Measurements from ENCODE around the gene NTRK1. TPM values are rescaled to one million over a fixed set of nuclear protein-coding genes. Genes with fewer than 3 reads are reported as not detected.
A peak's percentile ranks its signal among the peaks of the same experiment; 100 is the strongest.

Gene NTRK1
- total and polyA plus RNA-seq, 2 of the 13 experiments (the other 11 are each of a cell fraction or from before 2014, with no cell fraction given): not detected

DNA sequence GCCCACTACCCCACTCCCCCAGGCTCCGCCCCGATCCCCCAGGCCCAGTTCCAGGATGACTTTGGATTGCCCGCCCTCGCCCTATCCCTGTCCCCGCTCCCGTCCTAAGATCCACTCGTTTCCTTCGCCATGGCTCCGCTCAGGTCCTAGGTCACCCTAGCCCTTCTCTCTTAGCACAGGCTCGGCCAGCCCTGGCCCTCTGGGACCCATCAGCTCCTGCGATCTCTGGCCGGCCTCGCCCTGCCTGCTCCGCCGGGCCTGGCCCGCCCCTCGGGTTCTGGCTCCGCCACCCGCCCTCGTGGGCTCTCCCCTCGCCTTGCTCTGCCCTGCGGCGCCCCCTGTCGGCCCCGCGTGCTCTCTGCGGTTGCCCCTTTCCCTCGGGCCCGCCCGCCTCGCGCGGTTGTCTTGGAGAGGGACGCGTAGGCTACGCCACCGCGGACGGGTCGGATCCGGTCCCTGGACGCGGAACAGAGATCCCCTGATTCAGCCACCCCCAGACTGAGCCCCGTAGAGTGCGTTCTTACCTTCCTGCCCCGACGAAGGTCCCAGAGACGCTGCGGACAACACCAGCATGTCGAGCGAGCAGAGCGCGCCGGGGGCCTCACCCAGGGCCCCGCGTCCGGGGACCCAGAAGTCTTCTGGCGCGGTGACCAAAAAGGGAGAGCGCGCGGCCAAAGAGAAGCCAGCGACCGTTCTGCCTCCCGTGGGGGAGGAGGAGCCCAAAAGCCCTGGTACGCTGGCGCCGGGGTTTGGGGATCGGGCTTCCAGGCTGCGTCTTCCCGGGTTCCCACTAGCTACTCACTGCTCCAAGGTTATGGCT lies 59.8 kb downstream of the NTRK1 start, which contains the start of gene LRRC71:
Gene LRRC71 (plus strand): TSS at position 400 of the 820 bp plus-strand sequence. CDS start 172 bp downstream, at position 572.
- DNase-seq (ENCODE audit: low spot score) (peak; percentile 59), ATAC-seq (peak; percentile 94), FAIRE-seq (no peak)
- ChIA-PET POLR2A (no interaction called here), CTCF (ENCODE audit: low intra/inter-chr PET ratio, low total read pairs) (interaction anchor here (1.3 to 2.7 kb wide), 2 partner anchors 10 to 28 kb away, joined by 6 to 23 read pairs; partner anchors contain the start of gene PEAR1)
- Histone ChIP-seq H3K9me3 (ENCODE audit: low read length) (no peaks in the 10 kb centered on the region), H2AFZ (ENCODE audit: low read length) (no peak within 1 kb of the TSS), H3K4me1 (ENCODE audit: insufficient read depth, low read length) (peaks cover 9% of the 10 kb centered on the region; the same call in 1 of the 2 replicates), H3K27me3 (ENCODE audit: control insufficient read depth in 1 of 2, insufficient read depth in 2 of 2, low read length in 2 of 2) (peaks cover 21 to 63% of the 10 kb centered on the region in 2 experiments), H3K27ac (ENCODE audit: extremely low read length, insufficient read depth, low read length) (no peak within 1 kb of the TSS), H3K9ac (ENCODE audit: insufficient read depth, low read depth, low read length) (no peak within 1 kb of the TSS), H3K4me2 (ENCODE audit: low read depth, low read length) (peak within 1 kb of the TSS; percentile 53), H4K20me1 (ENCODE audit: insufficient read depth, low read length) (no peaks in the 10 kb centered on the region), H3K79me2 (ENCODE audit: insufficient read depth, low read length) (no peaks in the 10 kb centered on the region), H3K36me3 (replicated peaks in 1 of 2; ENCODE audit: control insufficient read depth in 1 of 2, insufficient read depth in 2 of 2, low read length in 2 of 2) (no peaks in the 10 kb centered on the region), H3K4me3 (replicated peaks in 1 of 3; ENCODE audit: insufficient read depth in 1 of 3, low read depth in 2 of 3, low read length in 3 of 3) (peak within 1 kb of the TSS in 1 of 3 experiments; percentile 52; a peak in 1 of 6 replicates)
- WGBS (ENCODE audit: low lambda C conversion rate): 6% methylated on average over 10 of the region's 71 CpGs
- no TSS peak for BruUV-seq (replicated peaks)
- intact Hi-C loops (cut with micrococcal nuclease; ENCODE audit: unreplicated experiment): loop anchor here (1.0 kb wide), 1 partner anchor 28 kb away; no protein-coding TSS in a partner anchor
- in situ Hi-C loops (cut with HindIII; ENCODE audit: extremely low pct_ligation_motif_present, low pct_unique_long_range_greater_than_20kb): loop anchor here (10.0 kb wide), 1 partner anchor 226 kb away; no protein-coding TSS in a partner anchor
- TF ChIP-seq ZNF354B (CRISPR knock-in tag; IDR thresholded peaks at IDR 0.05) (no peak), ZNF737 (CRISPR knock-in tag; IDR thresholded peaks at IDR 0.05; ENCODE audit: borderline replicate concordance) (no peak), ZNF768 (CRISPR knock-in tag; IDR thresholded peaks at IDR 0.05) (peak; percentile 75; the same call in 1 of the 2 replicates), STAT5B (CRISPR knock-in tag; IDR thresholded peaks at IDR 0.05) (0 out of 2 replicates have a peak, but pooled peaks have one; percentile 37), ZNF205 (CRISPR knock-in tag; IDR thresholded peaks at IDR 0.05) (0 out of 2 replicates have a peak, but pooled peaks have one; percentile 27), ZNF460 (CRISPR knock-in tag; IDR thresholded peaks at IDR 0.05; ENCODE audit: borderline replicate concordance) (no peak), KDM2A (CRISPR knock-in tag; IDR thresholded peaks at IDR 0.05; ENCODE audit: borderline replicate concordance, low read depth) (peak; percentile 79), GATAD2A (CRISPR knock-in tag; IDR thresholded peaks at IDR 0.05) (no peak), SP4 (CRISPR knock-in tag; IDR thresholded peaks at IDR 0.05) (peak; percentile 56), HES4 (CRISPR knock-in tag; IDR thresholded peaks at IDR 0.05; ENCODE audit: borderline replicate concordance) (no peak; the same call in 1 of the 2 replicates), TFDP1 (CRISPR knock-in tag; IDR thresholded peaks at IDR 0.05; ENCODE audit: borderline replicate concordance) (peak; percentile 34; the same call in 1 of the 2 replicates), MXD4 (CRISPR knock-in tag; IDR thresholded peaks at IDR 0.05) (0 out of 2 replicates have a peak, but pooled peaks have one; percentile 42), ZBTB7B (CRISPR knock-in tag; IDR thresholded peaks at IDR 0.05) (peak; percentile 65; the same call in 1 of the 2 replicates), ZBTB14 (CRISPR knock-in tag; IDR thresholded peaks at IDR 0.05) (no peak), ZNF143 (CRISPR knock-in tag; IDR thresholded peaks at IDR 0.05) (no peak)
- TF ChIP-seq, protein P1, sequence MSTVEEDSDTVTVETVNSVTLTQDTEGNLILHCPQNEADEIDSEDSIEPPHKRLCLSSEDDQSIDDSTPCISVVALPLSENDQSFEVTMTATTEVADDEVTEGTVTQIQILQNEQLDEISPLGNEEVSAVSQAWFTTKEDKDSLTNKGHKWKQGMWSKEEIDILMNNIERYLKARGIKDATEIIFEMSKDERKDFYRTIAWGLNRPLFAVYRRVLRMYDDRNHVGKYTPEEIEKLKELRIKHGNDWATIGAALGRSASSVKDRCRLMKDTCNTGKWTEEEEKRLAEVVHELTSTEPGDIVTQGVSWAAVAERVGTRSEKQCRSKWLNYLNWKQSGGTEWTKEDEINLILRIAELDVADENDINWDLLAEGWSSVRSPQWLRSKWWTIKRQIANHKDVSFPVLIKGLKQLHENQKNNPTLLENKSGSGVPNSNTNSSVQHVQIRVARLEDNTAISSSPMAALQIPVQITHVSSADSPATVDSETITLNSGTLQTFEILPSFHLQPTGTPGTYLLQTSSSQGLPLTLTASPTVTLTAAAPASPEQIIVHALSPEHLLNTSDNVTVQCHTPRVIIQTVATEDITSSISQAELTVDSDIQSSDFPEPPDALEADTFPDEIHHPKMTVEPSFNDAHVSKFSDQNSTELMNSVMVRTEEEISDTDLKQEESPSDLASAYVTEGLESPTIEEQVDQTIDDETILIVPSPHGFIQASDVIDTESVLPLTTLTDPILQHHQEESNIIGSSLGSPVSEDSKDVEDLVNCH (CRISPR knock-in tag; IDR thresholded peaks at IDR 0.05): no peak
- TF ChIP-seq, protein P2, sequence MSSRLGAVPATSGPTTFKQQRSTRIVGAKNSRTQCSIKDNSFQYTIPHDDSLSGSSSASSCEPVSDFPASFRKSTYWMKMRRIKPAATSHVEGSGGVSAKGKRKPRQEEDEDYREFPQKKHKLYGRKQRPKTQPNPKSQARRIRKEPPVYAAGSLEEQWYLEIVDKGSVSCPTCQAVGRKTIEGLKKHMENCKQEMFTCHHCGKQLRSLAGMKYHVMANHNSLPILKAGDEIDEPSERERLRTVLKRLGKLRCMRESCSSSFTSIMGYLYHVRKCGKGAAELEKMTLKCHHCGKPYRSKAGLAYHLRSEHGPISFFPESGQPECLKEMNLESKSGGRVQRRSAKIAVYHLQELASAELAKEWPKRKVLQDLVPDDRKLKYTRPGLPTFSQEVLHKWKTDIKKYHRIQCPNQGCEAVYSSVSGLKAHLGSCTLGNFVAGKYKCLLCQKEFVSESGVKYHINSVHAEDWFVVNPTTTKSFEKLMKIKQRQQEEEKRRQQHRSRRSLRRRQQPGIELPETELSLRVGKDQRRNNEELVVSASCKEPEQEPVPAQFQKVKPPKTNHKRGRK (CRISPR knock-in tag; IDR thresholded peaks at IDR 0.05): no peak

All from HepG2 (cell line).